NCI-H128 (cell line): Measurements from ENCODE around the gene PPP1R37.
"Not testable (repeated sequence)": the region's sequence is repeated elsewhere in the genome, so short reads cannot be mapped to it uniquely, and the experiment has no call there.

Experiments
- DNase-seq: peaks from one replicate; lab custom pipeline; 2025; ENCODE audit not compliant: unreplicated experiment; lab: John Stamatoyannopoulos, UW

PPP1R37 gene

GRCh38 chr19:45113628-45114027 is 20.6 kb downstream of the PPP1R37 start:
- peak; percentile 67 for DNase-seq

GRCh38 chr19:45114116-45114515 is 21.1 kb downstream of the PPP1R37 start:
- no peak for DNase-seq

GRCh38 chr19:45115809-45116615 is 23.0 kb downstream of the PPP1R37 start:
- DNase-seq, result peak; percentile 21

GRCh38 chr19:45117167-45117594 is 24.2 kb downstream of the PPP1R37 start:
- DNase-seq, result peak; percentile 31

- no peak for DNase-seq
Observed at GRCh38 chr19:45117671-45118070, 24.7 kb downstream of the PPP1R37 start.

- no peak for DNase-seq
Observed at GRCh38 chr19:45118106-45118505, 25.1 kb downstream of the PPP1R37 start.

GRCh38 chr19:45118591-45119355 is 25.8 kb downstream of the PPP1R37 start:
- not testable (repeated sequence) for DNase-seq

- DNase-seq, result no peak
Observed at GRCh38 chr19:45119582-45119981, 26.6 kb downstream of the PPP1R37 start.

GRCh38 chr19:45121827-45122345 is 28.9 kb downstream of the PPP1R37 start:
- DNase-seq, result no peak

- no peak for DNase-seq
Observed at GRCh38 chr19:45122832-45123231, 29.9 kb downstream of the PPP1R37 start.

GRCh38 chr19:45123440-45123850 is 30.5 kb downstream of the PPP1R37 start:
- no peak for DNase-seq

- DNase-seq, result no peak
Observed at GRCh38 chr19:45124021-45124420, 31.0 kb downstream of the PPP1R37 start.

- no peak for DNase-seq
Observed at GRCh38 chr19:45125360-45125759, 32.4 kb downstream of the PPP1R37 start.

- no peak for DNase-seq
Observed at GRCh38 chr19:45125975-45126493, 33.1 kb downstream of the PPP1R37 start.

- DNase-seq, result no peak
Observed at GRCh38 chr19:45126654-45127053, 33.7 kb downstream of the PPP1R37 start.

- no peak for DNase-seq
Observed at GRCh38 chr19:45128146-45128545, 35.2 kb downstream of the PPP1R37 start.

GRCh38 chr19:45128806-45129205 is 35.8 kb downstream of the PPP1R37 start:
- DNase-seq, result no peak

- no peak for DNase-seq
Observed at GRCh38 chr19:45130236-45130635, 37.3 kb downstream of the PPP1R37 start.

GRCh38 chr19:45130888-45131615 is 38.1 kb downstream of the PPP1R37 start:
- peak; percentile 85 for DNase-seq

- no peak for DNase-seq
Observed at GRCh38 chr19:45133661-45134060, 40.7 kb downstream of the PPP1R37 start.
